Upper lobe of left lung (tissue), 6 donors: ENCODE results near the gene MEGF8. TPM values are rescaled to one million over a fixed set of nuclear protein-coding genes. Genes with fewer than 3 reads are reported as not detected.

Source experiments
- ATAC-seq, 2 donors: fragments of 200-7000 bp; cut with Tn5 transposase; one replicate each; pipeline ENCODE4 v1.9.1; 2022; ENCODE audit warnings: mild to moderate bottlenecking in 2 of 2, moderate library complexity in 2 of 2; ENCODE audit not compliant: low FRiP score in 2 of 2
- DNase-seq, 2 donors: peaks; one replicate each; pipeline ENCODE4 v3.0.0-alpha.2; 2019 to 2020
- H3K27ac ChIP-seq, 4 donors: fragments of 200-600 bp; sonication (generic); one replicate each; pipeline ENCODE4 v1.5.1; 2016 to 2019
- H3K27me3 ChIP-seq, 4 donors: fragments of 200-600 bp; sonication (generic); one replicate each; pipeline ENCODE4 v1.5.1; 2017 to 2019
- H3K36me3 ChIP-seq, 4 donors: fragments of 200-600 bp; sonication (generic); one replicate each; pipeline ENCODE4 v1.5.1; 2016 to 2019
- H3K4me1 ChIP-seq, 4 donors: fragments of 200-600 bp; sonication (generic); one replicate each; pipeline ENCODE4 v1.5.1; 2018 to 2019
- H3K4me3 ChIP-seq, 4 donors: fragments of 200-600 bp; sonication (generic); one replicate each; pipeline ENCODE4 v1.5.1; 2017 to 2019; ENCODE audit warnings: mild to moderate bottlenecking in 2 of 4, moderate library complexity in 1 of 4
- H3K9me3 ChIP-seq, 4 donors: fragments of 200-600 bp; sonication (generic); one replicate each; pipeline ENCODE4 v1.5.1; 2018 to 2019
- EP300 ChIP-seq, 4 donors: sonication (generic); formaldehyde crosslinking; IDR thresholded peaks; one replicate each; pipeline ENCODE4 v1.5.1; 2017; ENCODE audit warnings: antibody characterized with exemption in 4 of 4, control low read depth in 2 of 4
- POLR2A ChIP-seq, 4 donors: fragments of 450-650 bp; IDR thresholded peaks; one replicate each; pipeline ENCODE4 v1.5.1; 2016 to 2017; ENCODE audit warnings: antibody characterized with exemption in 4 of 4, mild to moderate bottlenecking in 2 of 4
- POLR2AphosphoS5 ChIP-seq, 2 donors: sonication (generic); formaldehyde crosslinking; IDR thresholded peaks; one replicate each; pipeline ENCODE4 v1.5.1; 2017; ENCODE audit warnings: antibody characterized with exemption in 2 of 2
- WGBS, 2 donors: methylation state at CpG; one replicate each; pipeline ENCODE4 v1.1.5; 2017 to 2018; 5-methylcytosine and 5-hydroxymethylcytosine counted together
- total RNA-seq, 6 donors: library from RNA; depleted of rRNA in 4 of 6; stranded (reverse); fragments of >200 nt in 4 of 6; gene quantifications; one replicate each; pipeline versions ENCODE4 v1.1.0 to v1.2.1, GENCODE V29; 2016 to 2021
- TF ChIP-seq, protein P1 (sequence below), 6 experiments: fragments of 450-650 bp in 4 of 6; fragments of 200-600 bp in 2 of 6; sonication (generic) in 2 of 6; IDR thresholded peaks; one replicate each; pipeline ENCODE4 v1.5.1; 2016 to 2019; ENCODE audit warnings: antibody characterized with exemption in 6 of 6
- donor health status: DM: no; HTN: no; CAD: no; lungs with moderate emphysema.
- donor health status: DM: no; HTN: yes; CAD: no; lungs with severe emphysema.

The MEGF8 gene
- total RNA-seq, 6 donors from 2014 or later = 13.7 to 30.7 (median 17.8) TPM

DNA sequence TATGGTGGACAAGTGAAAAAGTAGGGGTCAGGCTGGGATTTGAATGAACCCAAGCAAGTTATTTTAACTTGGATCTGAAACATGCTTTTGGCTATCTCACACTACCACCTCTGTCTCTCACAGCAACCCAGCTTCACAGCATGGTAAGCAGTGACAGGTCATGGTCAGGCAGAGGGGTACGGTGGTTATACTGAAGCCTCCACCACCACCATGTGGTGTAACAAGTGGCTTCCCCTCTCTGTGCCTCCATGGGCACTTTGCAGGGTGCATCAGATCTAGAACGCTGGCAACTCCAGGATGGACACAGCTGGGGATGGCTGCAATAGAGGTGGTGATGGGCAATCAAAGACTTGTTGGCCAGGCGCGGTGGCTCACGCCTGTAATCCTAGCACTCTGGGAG is 13.1 kb upstream of the MEGF8 start:
- no peak for ATAC-seq
- Histone ChIP-seq H3K27me3 (peaks cover 0 to 25% (median 7%) of the 10 kb centered on the region in 4 donors), H3K4me3 (no peak overlapping the region), H3K4me1 (peaks cover 11 to 23% (median 20%) of the 10 kb centered on the region in 4 donors), H3K27ac (no peak overlapping the region), H3K9me3 (no peaks in the 10 kb centered on the region), H3K36me3 (no peaks in the 10 kb centered on the region)
- TF ChIP-seq POLR2AphosphoS5 (IDR thresholded peaks at IDR 0.05) (no peak), POLR2A (IDR thresholded peaks at IDR 0.05) (no peak), EP300 (IDR thresholded peaks at IDR 0.05) (no peak)
- TF ChIP-seq, protein P1, sequence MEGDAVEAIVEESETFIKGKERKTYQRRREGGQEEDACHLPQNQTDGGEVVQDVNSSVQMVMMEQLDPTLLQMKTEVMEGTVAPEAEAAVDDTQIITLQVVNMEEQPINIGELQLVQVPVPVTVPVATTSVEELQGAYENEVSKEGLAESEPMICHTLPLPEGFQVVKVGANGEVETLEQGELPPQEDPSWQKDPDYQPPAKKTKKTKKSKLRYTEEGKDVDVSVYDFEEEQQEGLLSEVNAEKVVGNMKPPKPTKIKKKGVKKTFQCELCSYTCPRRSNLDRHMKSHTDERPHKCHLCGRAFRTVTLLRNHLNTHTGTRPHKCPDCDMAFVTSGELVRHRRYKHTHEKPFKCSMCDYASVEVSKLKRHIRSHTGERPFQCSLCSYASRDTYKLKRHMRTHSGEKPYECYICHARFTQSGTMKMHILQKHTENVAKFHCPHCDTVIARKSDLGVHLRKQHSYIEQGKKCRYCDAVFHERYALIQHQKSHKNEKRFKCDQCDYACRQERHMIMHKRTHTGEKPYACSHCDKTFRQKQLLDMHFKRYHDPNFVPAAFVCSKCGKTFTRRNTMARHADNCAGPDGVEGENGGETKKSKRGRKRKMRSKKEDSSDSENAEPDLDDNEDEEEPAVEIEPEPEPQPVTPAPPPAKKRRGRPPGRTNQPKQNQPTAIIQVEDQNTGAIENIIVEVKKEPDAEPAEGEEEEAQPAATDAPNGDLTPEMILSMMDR (IDR thresholded peaks at IDR 0.05) = no peak
- 82 to 89% methylated on average over 4 to 5 of the region's 5 CpGs for WGBS, 2 donors
- no peak for DNase-seq

DNA sequence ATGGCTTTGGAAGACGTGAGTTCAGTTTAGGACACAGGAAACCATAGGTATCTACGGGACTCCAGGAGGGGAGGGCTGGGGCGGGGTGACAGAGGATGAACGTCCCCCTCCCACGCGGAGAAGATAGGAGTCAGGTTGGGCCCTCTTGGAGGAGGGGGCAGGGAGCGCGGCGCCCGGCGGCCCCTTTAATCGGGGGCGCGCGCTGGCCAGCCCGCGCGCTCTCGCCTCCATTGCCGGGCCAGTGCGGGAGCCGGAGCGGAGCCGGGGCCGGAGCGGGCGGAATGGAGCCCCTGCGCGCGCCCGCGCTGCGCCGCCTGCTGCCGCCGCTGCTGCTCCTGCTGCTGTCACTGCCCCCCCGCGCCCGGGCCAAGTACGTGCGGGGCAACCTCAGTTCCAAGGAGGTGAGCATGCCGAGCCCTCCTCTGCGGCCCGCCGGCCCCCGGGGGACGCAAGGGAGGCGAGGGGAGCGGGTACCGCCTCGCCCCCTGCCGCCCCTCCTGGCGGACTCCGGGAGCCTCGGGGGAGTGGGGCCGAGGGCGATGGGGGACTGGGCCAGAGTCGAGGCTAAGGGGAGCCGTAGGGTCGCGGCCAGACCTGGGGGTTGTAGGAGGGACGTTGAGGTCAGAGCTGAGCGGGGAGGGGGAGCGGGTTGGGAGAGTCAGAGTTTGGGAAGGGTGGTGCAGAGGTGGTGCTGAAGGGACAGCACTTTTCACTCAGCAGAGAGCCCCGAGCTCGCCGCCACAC is 12.2 kb upstream of the MEGF8 start, which contains the start of gene TMEM145:
TSS of gene TMEM145 (plus strand) at position 214 of the 744 bp plus-strand sequence. CDS start at position 282, 68 bp downstream.
- Histone ChIP-seq H3K4me3 (peak within 1 kb of the TSS in 3 of 4 donors; percentile 38 to 51 (median 44)), H3K27ac (no peak within 1 kb of the TSS), H3K9me3 (no peaks in the 10 kb centered on the region), H3K36me3 (no peaks in the 10 kb centered on the region), H3K4me1 (peaks cover 11 to 23% (median 20%) of the 10 kb centered on the region in 4 donors), H3K27me3 (peaks cover 0 to 25% (median 7%) of the 10 kb centered on the region in 4 donors)
- ATAC-seq (peak; percentile 52 to 60), DNase-seq (peak in 1 of 2 donors; percentile 90)
- TF ChIP-seq POLR2AphosphoS5 (IDR thresholded peaks at IDR 0.05) = no peak
- TF ChIP-seq, protein P1 (IDR thresholded peaks at IDR 0.05) = peak in 1 of 6 experiments; percentile 19
- 2% methylated on average over 20 to 30 of the region's 67 CpGs for WGBS, 2 donors

DNA sequence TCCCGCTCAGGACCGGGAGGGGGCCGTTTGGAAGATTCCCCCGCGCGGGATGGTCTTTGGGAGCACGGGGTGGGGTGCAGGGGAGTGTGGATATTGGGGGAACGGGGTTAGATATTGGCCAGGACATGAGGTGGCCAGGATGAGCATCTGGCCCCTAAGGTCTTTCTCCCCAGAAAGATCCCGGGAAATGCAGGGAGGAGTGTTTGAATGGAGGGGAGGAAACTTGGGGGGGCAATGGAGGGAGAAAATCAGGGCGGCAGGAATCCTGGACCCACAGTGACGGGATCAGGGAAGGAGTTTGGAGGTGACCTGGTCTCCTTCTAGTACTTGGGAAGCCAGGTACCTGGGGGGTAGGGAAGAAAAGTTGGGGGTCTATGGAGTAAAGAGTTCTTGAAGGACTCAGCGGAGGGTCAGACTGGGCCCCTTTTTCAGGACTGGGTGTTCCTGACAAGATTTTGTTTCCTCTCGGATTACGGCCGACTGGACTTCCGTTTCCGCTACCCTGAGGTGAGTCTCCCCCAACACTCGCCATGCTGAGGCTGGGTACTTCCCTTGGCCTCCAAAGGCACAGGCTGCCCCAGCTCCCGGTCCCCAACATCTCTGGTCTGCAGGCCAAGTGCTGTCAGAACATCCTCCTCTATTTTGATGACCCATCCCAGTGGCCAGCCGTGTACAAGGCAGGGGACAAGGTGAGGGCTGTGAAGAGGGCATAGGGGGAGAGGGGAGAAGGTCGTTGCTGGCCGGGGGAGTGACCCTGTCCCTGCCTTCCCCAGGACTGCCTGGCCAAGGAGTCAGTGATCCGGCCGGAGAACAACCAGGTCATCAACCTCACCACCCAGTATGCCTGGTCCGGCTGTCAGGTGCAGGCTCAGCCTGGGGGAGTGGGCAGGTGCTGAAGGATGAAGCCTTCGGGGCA is 11.3 kb upstream of the MEGF8 start:
- no peaks in the 10 kb centered on the region for H3K36me3 ChIP-seq
- H3K4me3 ChIP-seq = peak overlapping the region in 2 of 4 donors; percentile 38 to 51
- peaks cover 11 to 23% (median 20%) of the 10 kb centered on the region in 4 donors for H3K4me1 ChIP-seq
- DNase-seq (no peak), ATAC-seq (no peak)
- WGBS, 2 donors = 23 to 28% methylated on average over 24 to 26 of the region's 26 CpGs
- no peak overlapping the region for H3K27ac ChIP-seq
- peaks cover 0 to 25% (median 7%) of the 10 kb centered on the region in 4 donors for H3K27me3 ChIP-seq
- no peaks in the 10 kb centered on the region for H3K9me3 ChIP-seq
- no peak for TF ChIP-seq POLR2AphosphoS5 (IDR thresholded peaks at IDR 0.05)
- TF ChIP-seq, protein P1 (IDR thresholded peaks at IDR 0.05) = peak in 1 of 6 experiments; percentile 8

DNA sequence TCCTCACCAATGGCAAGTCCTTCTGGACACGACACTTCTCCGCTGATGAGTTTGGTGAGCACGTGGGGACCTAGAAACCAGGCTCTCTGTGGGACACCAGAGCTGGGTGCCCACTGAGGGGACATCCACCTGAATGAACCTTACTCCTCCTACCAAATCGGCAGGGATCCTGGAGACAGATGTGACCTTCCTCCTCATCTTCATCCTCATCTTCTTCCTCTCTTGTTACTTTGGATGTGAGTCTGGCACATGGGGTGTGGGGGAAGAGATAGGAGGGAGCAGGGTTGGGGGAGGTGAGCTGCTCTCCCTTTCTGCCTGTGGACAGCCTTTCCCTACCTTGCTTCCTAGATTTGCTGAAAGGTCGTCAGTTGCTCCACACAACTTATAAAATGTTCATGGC is 10.4 kb upstream of the MEGF8 start:
- no peak for DNase-seq
- H3K9me3 ChIP-seq = no peaks in the 10 kb centered on the region
- peaks cover 0 to 25% (median 7%) of the 10 kb centered on the region in 4 donors for H3K27me3 ChIP-seq
- H3K4me1 ChIP-seq = peaks cover 11 to 23% (median 20%) of the 10 kb centered on the region in 4 donors
- no peak for TF ChIP-seq EP300 (IDR thresholded peaks at IDR 0.05)
- no peak for TF ChIP-seq POLR2A (IDR thresholded peaks at IDR 0.05)
- no peak for TF ChIP-seq POLR2AphosphoS5 (IDR thresholded peaks at IDR 0.05)
- TF ChIP-seq, protein P1 (IDR thresholded peaks at IDR 0.05) = no peak
- H3K4me3 ChIP-seq = no peak overlapping the region
- H3K36me3 ChIP-seq = no peaks in the 10 kb centered on the region
- no peak overlapping the region for H3K27ac ChIP-seq
- WGBS, 2 donors = 78 to 84% methylated on average over 5 of the region's 5 CpGs
- ATAC-seq = no peak
